Muscle layer of colon (tissue), 2 donors: Measurements from ENCODE around the gene COPZ2.
"Not testable (repeated sequence)": the region's sequence is repeated elsewhere in the genome, so short reads cannot be mapped to it uniquely, and the experiment has no call there.

Experiments
- H3K27ac ChIP-seq: one replicate; pipeline ENCODE4 v1.7.0; 2013; ENCODE audit warnings: low read depth, mild to moderate bottlenecking, low read length, moderate library complexity
- H3K27me3 ChIP-seq, 2 donors: one replicate each; pipeline ENCODE4 v1.7.0; 2013; ENCODE audit warnings: low read length in 2 of 2, mild to moderate bottlenecking in 2 of 2; ENCODE audit not compliant: insufficient read depth in 2 of 2, control insufficient read depth in 1 of 2
- H3K36me3 ChIP-seq: one replicate; pipeline ENCODE4 v1.7.0; 2013; ENCODE audit warnings: mild to moderate bottlenecking, low read length; ENCODE audit not compliant: insufficient read depth
- H3K4me1 ChIP-seq: one replicate; pipeline ENCODE4 v1.7.0; 2013; ENCODE audit warnings: mild to moderate bottlenecking, low read length; ENCODE audit not compliant: insufficient read depth
- H3K4me3 ChIP-seq, 2 donors: one replicate each; pipeline ENCODE4 v1.7.0; 2013; ENCODE audit warnings: low read length in 2 of 2, low read depth in 1 of 2, mild to moderate bottlenecking in 1 of 2, moderate library complexity in 1 of 2
- H3K9ac ChIP-seq: one replicate; pipeline ENCODE4 v1.7.0; 2013; ENCODE audit warnings: low read length
- H3K9me3 ChIP-seq: one replicate; pipeline ENCODE4 v1.7.0; 2013; ENCODE audit warnings: mild to moderate bottlenecking, low read length
- donor health status: abdominal sarcoma.
- donor health status: Adenocarcinoma of cecum.

Gene COPZ2

GRCh38 chr17:48037036-48037837, at the start of gene COPZ2:
Gene COPZ2 (minus strand): TSS chr17:48037797. CDS start chr17:48037777, 20 bp downstream.
- H3K4me3 ChIP-seq = peak within 1 kb of the TSS; percentile 68 to 80

GRCh38 chr17:48084932-48085331, 47.3 kb upstream of the COPZ2 start:
- no peak overlapping the region for H3K4me3 ChIP-seq
- H3K36me3 ChIP-seq = no peaks in the 10 kb centered on the region
- H3K9me3 ChIP-seq = no peaks in the 10 kb centered on the region
- H3K27ac ChIP-seq = no peak overlapping the region
- H3K9ac ChIP-seq = no peak overlapping the region
- H3K27me3 ChIP-seq = no peaks in the 10 kb centered on the region
- peaks cover 15% of the 10 kb centered on the region for H3K4me1 ChIP-seq

More at GRCh38 chr17:48037036-48037837, at the start of gene COPZ2:
- Histone ChIP-seq H3K4me1 (peaks cover 14% of the 10 kb centered on the region), H3K27me3 (no peaks in the 10 kb centered on the region), H3K9me3 (no peaks in the 10 kb centered on the region), H3K36me3 (peaks cover 5% of the 10 kb centered on the region), H3K27ac (peak within 1 kb of the TSS; percentile 82), H3K9ac (peak within 1 kb of the TSS; percentile 39)

GRCh38 chr17:48081858-48082257, 44.3 kb upstream of the COPZ2 start:
- Histone ChIP-seq H3K9me3 (no peaks in the 10 kb centered on the region), H3K27me3 (no peaks in the 10 kb centered on the region), H3K9ac (no peak overlapping the region), H3K4me3 (no peak overlapping the region), H3K36me3 (no peaks in the 10 kb centered on the region), H3K27ac (no peak overlapping the region), H3K4me1 (peaks cover 15% of the 10 kb centered on the region)

- not testable (repeated sequence) for H3K4me3 ChIP-seq, H3K27me3 ChIP-seq, H3K9me3 ChIP-seq, H3K27ac ChIP-seq, H3K9ac ChIP-seq, H3K4me1 ChIP-seq
- H3K36me3 ChIP-seq = peaks cover 21% of the 10 kb centered on the region
Measured at GRCh38 chr17:48077152-48077551, 39.6 kb upstream of the COPZ2 start.

GRCh38 chr17:48074322-48075081, 36.9 kb upstream of the COPZ2 start:
- no peak overlapping the region for H3K4me3 ChIP-seq
- H3K27me3 ChIP-seq = no peaks in the 10 kb centered on the region
- H3K36me3 ChIP-seq = peaks cover 38% of the 10 kb centered on the region
- no peaks in the 10 kb centered on the region for H3K4me1 ChIP-seq
- H3K9ac ChIP-seq = no peak overlapping the region
- no peak overlapping the region for H3K27ac ChIP-seq
- H3K9me3 ChIP-seq = no peaks in the 10 kb centered on the region

- not testable (repeated sequence) for H3K27me3 ChIP-seq, H3K27ac ChIP-seq, H3K9ac ChIP-seq, H3K4me3 ChIP-seq, H3K9me3 ChIP-seq, H3K4me1 ChIP-seq
- peaks cover 41% of the 10 kb centered on the region for H3K36me3 ChIP-seq
Measured at GRCh38 chr17:48073566-48074094, 36.0 kb upstream of the COPZ2 start.

- H3K27ac ChIP-seq, H3K4me3 ChIP-seq, H3K4me1 ChIP-seq, H3K9ac ChIP-seq, H3K9me3 ChIP-seq, H3K27me3 ChIP-seq: not testable (repeated sequence)
- H3K36me3 ChIP-seq = peaks cover 46% of the 10 kb centered on the region
Measured at GRCh38 chr17:48072811-48073210, 35.2 kb upstream of the COPZ2 start.

GRCh38 chr17:48071654-48072053, 34.1 kb upstream of the COPZ2 start:
- no peak overlapping the region for H3K27ac ChIP-seq
- H3K4me1 ChIP-seq = no peaks in the 10 kb centered on the region
- no peak overlapping the region for H3K4me3 ChIP-seq
- no peaks in the 10 kb centered on the region for H3K9me3 ChIP-seq
- H3K27me3 ChIP-seq = no peaks in the 10 kb centered on the region
- H3K9ac ChIP-seq = no peak overlapping the region
- H3K36me3 ChIP-seq = peaks cover 46% of the 10 kb centered on the region

GRCh38 chr17:48070195-48070594, 32.6 kb upstream of the COPZ2 start:
- H3K4me1 ChIP-seq = no peaks in the 10 kb centered on the region
- H3K27ac ChIP-seq = no peak overlapping the region
- no peaks in the 10 kb centered on the region for H3K27me3 ChIP-seq
- peaks cover 42% of the 10 kb centered on the region for H3K36me3 ChIP-seq
- H3K4me3 ChIP-seq = no peak overlapping the region
- no peak overlapping the region for H3K9ac ChIP-seq
- no peaks in the 10 kb centered on the region for H3K9me3 ChIP-seq

GRCh38 chr17:48068491-48068961, 30.9 kb upstream of the COPZ2 start:
- H3K27me3 ChIP-seq = no peaks in the 10 kb centered on the region
- no peak overlapping the region for H3K27ac ChIP-seq
- peaks cover 49% of the 10 kb centered on the region for H3K36me3 ChIP-seq
- H3K4me3 ChIP-seq = no peak overlapping the region
- no peak overlapping the region for H3K9ac ChIP-seq
- H3K9me3 ChIP-seq = no peaks in the 10 kb centered on the region
- H3K4me1 ChIP-seq = no peaks in the 10 kb centered on the region

- H3K36me3 ChIP-seq = peaks cover 54% of the 10 kb centered on the region
- not testable (repeated sequence) for H3K27me3 ChIP-seq, H3K4me3 ChIP-seq, H3K4me1 ChIP-seq, H3K9ac ChIP-seq, H3K9me3 ChIP-seq, H3K27ac ChIP-seq
Measured at GRCh38 chr17:48067808-48068207, 30.2 kb upstream of the COPZ2 start.
